ENCODE results near the gene CATSPERZ. TPM values are rescaled to one million over a fixed set of nuclear protein-coding genes. Genes with fewer than 3 reads are reported as not detected.
A peak's percentile ranks its signal among the peaks of the same experiment; 100 is the strongest.

The CATSPERZ gene
- total RNA-seq, 1 donor from 2014 or later = 0.26 TPM

DNA sequence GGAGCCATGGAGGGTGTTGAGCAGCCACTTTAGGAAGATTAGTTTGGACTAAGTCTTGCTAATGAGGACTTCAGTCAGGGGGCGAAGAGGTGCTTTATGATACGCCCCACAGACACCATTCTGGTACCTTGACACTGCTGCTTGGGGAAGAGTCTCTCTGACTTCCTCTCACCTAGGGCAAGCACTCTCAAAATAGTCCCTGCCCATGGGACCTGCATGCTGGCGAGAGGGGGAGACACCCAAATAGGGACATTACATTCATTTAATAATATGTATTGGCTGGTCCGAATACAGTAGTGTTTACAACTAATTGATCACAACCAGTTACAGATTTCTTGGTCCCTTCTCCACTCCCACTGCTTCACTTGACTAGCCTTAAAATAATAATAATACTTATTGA, 4.4 kb upstream of the CATSPERZ start:
- no peak for DNase-seq (ENCODE audit: low read depth)

DNA sequence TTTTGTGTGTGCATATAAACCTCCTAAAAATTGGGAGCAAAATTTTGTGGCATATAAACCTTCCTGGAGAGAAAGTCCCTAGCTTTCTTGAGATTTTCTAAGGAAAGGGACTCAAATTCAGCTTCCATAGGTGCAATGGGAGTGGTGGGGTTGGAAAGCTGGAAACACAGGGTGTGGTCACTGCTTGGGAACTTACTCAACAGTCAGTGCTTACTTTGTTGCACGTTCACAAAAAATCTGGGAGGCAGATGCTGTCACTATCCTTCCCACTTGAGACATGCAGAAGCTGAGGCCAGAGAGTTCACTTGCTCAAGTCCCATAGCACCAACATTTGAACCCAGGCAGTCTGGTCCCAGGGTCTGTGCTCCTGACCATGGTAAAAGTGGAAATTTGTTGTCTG, 3.9 kb upstream of the CATSPERZ start:
- H3K27me3 ChIP-seq (ENCODE audit: control insufficient read depth, insufficient read depth, low read length) = peaks cover 47% of the 10 kb centered on the region
- H3K4me3 ChIP-seq (ENCODE audit: low read depth, low read length) = no peak overlapping the region
- FAIRE-seq = no peak
- no peaks in the 10 kb centered on the region for H3K36me3 ChIP-seq (ENCODE audit: control insufficient read depth, insufficient read depth, low read length)
- TF ChIP-seq CTCF (IDR thresholded peaks at IDR 0.05; ENCODE audit: insufficient read depth, low read length, severe bottlenecking) = no peak
- no peak for DNase-seq (ENCODE audit: low read depth)

More for the DNA sequence above, 4.4 kb upstream of the CATSPERZ start:
- no peak for FAIRE-seq
- no peaks in the 10 kb centered on the region for H3K36me3 ChIP-seq (ENCODE audit: control insufficient read depth, insufficient read depth, low read length)
- TF ChIP-seq CTCF (IDR thresholded peaks at IDR 0.05; ENCODE audit: insufficient read depth, low read length, severe bottlenecking) = no peak
- peaks cover 47% of the 10 kb centered on the region for H3K27me3 ChIP-seq (ENCODE audit: control insufficient read depth, insufficient read depth, low read length)
- H3K4me3 ChIP-seq (ENCODE audit: low read depth, low read length) = no peak overlapping the region

DNA sequence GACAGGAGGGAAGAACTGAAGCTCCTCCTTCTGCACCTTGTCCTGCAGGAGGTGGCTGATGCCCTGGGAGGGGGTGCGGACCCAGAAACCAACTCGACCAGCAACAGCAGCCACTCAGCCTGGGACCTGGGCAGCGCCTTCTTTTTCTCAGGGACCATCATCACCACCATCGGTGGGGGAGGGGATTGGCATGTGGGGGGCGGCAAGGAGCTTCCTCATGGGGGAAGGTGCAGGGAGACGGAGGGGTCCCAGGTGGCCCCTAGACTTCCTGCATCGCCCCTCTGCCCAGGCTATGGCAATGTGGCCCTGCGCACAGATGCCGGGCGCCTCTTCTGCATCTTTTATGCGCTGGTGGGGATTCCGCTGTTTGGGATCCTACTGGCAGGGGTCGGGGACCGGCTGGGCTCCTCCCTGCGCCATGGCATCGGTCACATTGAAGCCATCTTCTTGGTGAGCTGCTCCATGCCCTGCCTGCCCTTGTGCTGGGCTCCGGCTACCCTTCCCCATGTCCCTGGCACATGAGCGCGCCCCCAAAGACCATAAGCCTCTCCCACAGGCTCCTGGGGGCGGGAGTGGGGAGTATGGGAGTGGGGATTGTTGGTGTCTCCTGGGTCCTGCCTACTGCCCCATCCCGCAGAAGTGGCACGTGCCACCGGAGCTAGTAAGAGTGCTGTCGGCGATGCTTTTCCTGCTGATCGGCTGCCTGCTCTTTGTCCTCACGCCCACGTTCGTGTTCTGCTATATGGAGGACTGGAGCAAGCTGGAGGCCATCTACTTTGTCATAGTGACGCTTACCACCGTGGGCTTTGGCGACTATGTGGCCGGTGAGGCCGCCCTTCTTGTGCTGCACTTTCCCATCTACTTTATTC, 3.1 kb upstream of the CATSPERZ start:
- H3K36me3 ChIP-seq (ENCODE audit: control insufficient read depth, insufficient read depth, low read length) = no peaks in the 10 kb centered on the region
- DNase-seq (ENCODE audit: low read depth) (no peak), FAIRE-seq (no peak)
- H3K4me3 ChIP-seq (ENCODE audit: low read depth, low read length) = no peak overlapping the region
- peaks cover 47% of the 10 kb centered on the region for H3K27me3 ChIP-seq (ENCODE audit: control insufficient read depth, insufficient read depth, low read length)
- TF ChIP-seq CTCF (IDR thresholded peaks at IDR 0.05; ENCODE audit: insufficient read depth, low read length, severe bottlenecking) = no peak

GRCh38 chr11:64297699-64298358, 2.3 kb upstream of the CATSPERZ start:
- H3K4me3 ChIP-seq (ENCODE audit: low read depth, low read length) = no peak overlapping the region
- no peak for FAIRE-seq
- no peak for DNase-seq (ENCODE audit: low read depth)
- H3K36me3 ChIP-seq (ENCODE audit: control insufficient read depth, insufficient read depth, low read length) = no peaks in the 10 kb centered on the region
- TF ChIP-seq CTCF (IDR thresholded peaks at IDR 0.05; ENCODE audit: insufficient read depth, low read length, severe bottlenecking) = no peak
- H3K27me3 ChIP-seq (ENCODE audit: control insufficient read depth, insufficient read depth, low read length) = peaks cover 39% of the 10 kb centered on the region

- Histone ChIP-seq H3K27me3 (ENCODE audit: control insufficient read depth, insufficient read depth, low read length) (peaks cover 34% of the 10 kb centered on the region), H3K36me3 (ENCODE audit: control insufficient read depth, insufficient read depth, low read length) (no peaks in the 10 kb centered on the region), H3K4me3 (ENCODE audit: low read depth, low read length) (peak overlapping the region; percentile 13)
- no peak for DNase-seq (ENCODE audit: low read depth)
- no peak for TF ChIP-seq CTCF (IDR thresholded peaks at IDR 0.05; ENCODE audit: insufficient read depth, low read length, severe bottlenecking)
- FAIRE-seq = no peak
These were observed 952 bp upstream of the CATSPERZ start for GRCh38 chr11:64298966-64299846.

Measured in bronchial epithelial cell (primary cell).